Spinal cord (tissue), 10 donors: ENCODE results near the gene MRPS12. TPM values are rescaled to one million over a fixed set of nuclear protein-coding genes. Genes with fewer than 3 reads are reported as not detected.

Experiments used
- DNase-seq, 6 donors: peaks; one replicate each; pipeline versions ENCODE4 v3.0.0 to v3.0.0-alpha.2; 2013 to 2015; ENCODE audit warnings: low spot score in 6 of 6, low read depth in 4 of 6
- H3K27ac ChIP-seq: one replicate; pipeline ENCODE4 v1.5.1; 2013; ENCODE audit warnings: low read depth, low read length, control low read depth
- H3K27me3 ChIP-seq: one replicate; pipeline ENCODE4 v1.6.1; 2013; ENCODE audit warnings: low read length; ENCODE audit not compliant: control insufficient read depth, insufficient read depth
- H3K36me3 ChIP-seq: one replicate; pipeline ENCODE4 v1.6.1; 2013; ENCODE audit warnings: low read length; ENCODE audit not compliant: control insufficient read depth, insufficient read depth
- H3K4me1 ChIP-seq: one replicate; pipeline ENCODE4 v1.6.1; 2013; ENCODE audit warnings: low read length; ENCODE audit not compliant: control insufficient read depth, insufficient read depth
- H3K4me3 ChIP-seq: one replicate; pipeline ENCODE4 v1.5.1; 2013; ENCODE audit warnings: low read depth, low read length, control low read depth
- H3K9me3 ChIP-seq: one replicate; pipeline ENCODE4 v1.6.1; 2013; ENCODE audit warnings: low read length; ENCODE audit not compliant: control insufficient read depth, insufficient read depth
- WGBS: methylation state at CpG from one replicate; pipeline ENCODE4 v1.1.5; 2013; ENCODE audit warnings: missing lambda C conversion rate; ENCODE audit not compliant: insufficient coverage; 5-methylcytosine and 5-hydroxymethylcytosine counted together
- polyA plus RNA-seq, 2 donors: library from polyadenylated mRNA; unstranded; fragments of 120-200 nt; gene quantifications; one replicate each; pipeline ENCODE4 v1.2.1, GENCODE V29; 2013; ENCODE audit not compliant: insufficient read length in 2 of 2
- total RNA-seq, 2 donors: library from RNA; depleted of rRNA in 1 of 2; stranded (reverse); fragments of 120-200 nt in 1 of 2; fragments of >200 nt in 1 of 2; gene quantifications; one replicate each; pipeline versions ENCODE4 v1.2.3 to v1.2.4, GENCODE V29; 2013 to 2014
- donor health status: healthy.

MRPS12 gene
- total and polyA plus RNA-seq, 4 donors, result 18.7 to 26.9 (median 23.9) TPM

GRCh38 chr19:38918526-38918925 is 12.2 kb upstream of the MRPS12 start:
- no peak for DNase-seq
- H3K4me3 ChIP-seq, result no peak overlapping the region
- 94% methylated on average over 10 of the region's 10 CpGs for WGBS

GRCh38 chr19:38919837-38920601 is 10.7 kb upstream of the MRPS12 start:
- peak in 1 of 6 donors; percentile 9 for DNase-seq
- 75% methylated on average over 19 of the region's 21 CpGs for WGBS
- no peak overlapping the region for H3K27ac ChIP-seq
- H3K27me3 ChIP-seq, result no peaks in the 10 kb centered on the region
- no peak overlapping the region for H3K4me3 ChIP-seq
- peaks cover 72% of the 10 kb centered on the region for H3K36me3 ChIP-seq
- no peaks in the 10 kb centered on the region for H3K9me3 ChIP-seq
- H3K4me1 ChIP-seq, result peaks cover 5% of the 10 kb centered on the region

More at GRCh38 chr19:38918526-38918925, 12.2 kb upstream of the MRPS12 start:
- peaks cover 5% of the 10 kb centered on the region for H3K4me1 ChIP-seq
- no peak overlapping the region for H3K27ac ChIP-seq
- peaks cover 61% of the 10 kb centered on the region for H3K36me3 ChIP-seq
- H3K27me3 ChIP-seq, result no peaks in the 10 kb centered on the region
- H3K9me3 ChIP-seq, result no peaks in the 10 kb centered on the region

DNA sequence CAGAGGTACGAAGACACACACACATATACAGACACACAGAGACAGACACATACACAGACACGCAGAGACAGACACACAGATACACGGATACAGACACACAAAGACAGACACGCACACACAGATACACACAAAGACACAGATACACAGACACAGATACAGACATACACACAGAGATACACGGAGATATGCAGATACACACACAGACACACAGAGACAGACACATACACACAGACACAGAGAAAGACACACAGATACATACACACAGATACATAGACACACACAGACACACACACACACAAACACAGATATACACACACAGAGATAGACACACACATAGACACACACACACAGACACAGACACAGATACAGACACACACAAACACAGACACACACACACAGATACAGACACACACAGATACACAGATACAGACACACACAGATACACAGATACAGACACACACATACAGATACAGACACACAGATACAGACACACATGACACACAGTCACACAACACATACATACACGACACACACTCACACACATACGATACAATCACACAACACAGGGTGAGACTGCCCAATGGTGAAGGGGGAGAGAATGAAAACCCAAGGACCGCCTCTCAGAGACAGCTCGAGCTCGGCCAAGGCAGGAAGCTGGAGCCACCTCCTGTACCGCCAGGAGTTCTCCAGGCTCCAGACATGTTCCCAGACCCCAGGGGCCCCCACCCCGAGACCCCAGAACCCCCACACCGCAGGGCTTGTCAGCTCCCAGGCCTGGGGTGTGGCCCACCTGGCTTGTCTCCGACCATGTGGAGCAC is 9.9 kb upstream of the MRPS12 start:
- peaks cover 5% of the 10 kb centered on the region for H3K4me1 ChIP-seq
- no peak overlapping the region for H3K4me3 ChIP-seq
- no peak for DNase-seq
- 78% methylated on average over 8 of the region's 14 CpGs for WGBS
- peaks cover 72% of the 10 kb centered on the region for H3K36me3 ChIP-seq
- no peaks in the 10 kb centered on the region for H3K27me3 ChIP-seq
- no peak overlapping the region for H3K27ac ChIP-seq
- no peaks in the 10 kb centered on the region for H3K9me3 ChIP-seq

- H3K4me3 ChIP-seq, result no peak overlapping the region
- peaks cover 73% of the 10 kb centered on the region for H3K36me3 ChIP-seq
- no peak for DNase-seq
- H3K9me3 ChIP-seq, result no peaks in the 10 kb centered on the region
- no peak overlapping the region for H3K27ac ChIP-seq
- H3K4me1 ChIP-seq, result peaks cover 5% of the 10 kb centered on the region
- H3K27me3 ChIP-seq, result no peaks in the 10 kb centered on the region
- WGBS, result 93% methylated on average over 17 of the region's 20 CpGs
These were observed 9.1 kb upstream of the MRPS12 start for GRCh38 chr19:38921420-38922274.

DNA sequence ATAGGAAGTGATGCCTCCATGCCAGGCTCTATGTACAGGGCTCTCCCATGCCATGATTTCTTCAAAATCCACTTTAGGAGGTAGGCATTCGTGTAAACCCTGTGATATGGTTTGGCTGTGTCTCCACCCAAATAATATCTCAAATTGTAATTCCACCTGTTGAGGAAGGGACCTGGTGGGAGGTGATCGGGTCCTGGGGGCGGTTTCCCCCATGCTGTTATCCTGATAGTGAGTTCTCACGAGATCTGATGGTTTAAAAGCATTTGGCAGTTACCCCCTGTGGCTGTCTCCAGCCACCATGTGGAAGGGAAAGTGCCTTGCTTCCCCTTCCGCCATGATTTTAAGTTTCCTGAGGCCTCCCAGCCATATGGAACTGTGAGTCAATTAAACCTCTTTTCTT is 8.3 kb upstream of the MRPS12 start:
- H3K27ac ChIP-seq, result no peak overlapping the region
- no peak overlapping the region for H3K4me3 ChIP-seq
- H3K4me1 ChIP-seq, result peaks cover 5% of the 10 kb centered on the region
- 89% methylated on average over 3 of the region's 5 CpGs for WGBS
- no peaks in the 10 kb centered on the region for H3K9me3 ChIP-seq
- H3K27me3 ChIP-seq, result no peaks in the 10 kb centered on the region
- H3K36me3 ChIP-seq, result peaks cover 77% of the 10 kb centered on the region
- no peak for DNase-seq

GRCh38 chr19:38924388-38924787 is 6.4 kb upstream of the MRPS12 start:
- WGBS, result 95% methylated on average over 7 of the region's 7 CpGs
- H3K27ac ChIP-seq, result no peak overlapping the region
- H3K9me3 ChIP-seq, result no peaks in the 10 kb centered on the region
- peaks cover 69% of the 10 kb centered on the region for H3K36me3 ChIP-seq
- no peak overlapping the region for H3K4me3 ChIP-seq
- H3K27me3 ChIP-seq, result no peaks in the 10 kb centered on the region
- DNase-seq, result no peak
- peaks cover 5% of the 10 kb centered on the region for H3K4me1 ChIP-seq

- H3K4me3 ChIP-seq, result no peak overlapping the region
- H3K36me3 ChIP-seq, result peaks cover 51% of the 10 kb centered on the region
- H3K4me1 ChIP-seq, result peaks cover 19% of the 10 kb centered on the region
- DNase-seq, result no peak
- H3K27me3 ChIP-seq, result no peaks in the 10 kb centered on the region
- 82% methylated on average over 2 of the region's 4 CpGs for WGBS
- H3K27ac ChIP-seq, result no peak overlapping the region
- H3K9me3 ChIP-seq, result no peaks in the 10 kb centered on the region
These were observed 2.2 kb upstream of the MRPS12 start for GRCh38 chr19:38928391-38929001.

DNA sequence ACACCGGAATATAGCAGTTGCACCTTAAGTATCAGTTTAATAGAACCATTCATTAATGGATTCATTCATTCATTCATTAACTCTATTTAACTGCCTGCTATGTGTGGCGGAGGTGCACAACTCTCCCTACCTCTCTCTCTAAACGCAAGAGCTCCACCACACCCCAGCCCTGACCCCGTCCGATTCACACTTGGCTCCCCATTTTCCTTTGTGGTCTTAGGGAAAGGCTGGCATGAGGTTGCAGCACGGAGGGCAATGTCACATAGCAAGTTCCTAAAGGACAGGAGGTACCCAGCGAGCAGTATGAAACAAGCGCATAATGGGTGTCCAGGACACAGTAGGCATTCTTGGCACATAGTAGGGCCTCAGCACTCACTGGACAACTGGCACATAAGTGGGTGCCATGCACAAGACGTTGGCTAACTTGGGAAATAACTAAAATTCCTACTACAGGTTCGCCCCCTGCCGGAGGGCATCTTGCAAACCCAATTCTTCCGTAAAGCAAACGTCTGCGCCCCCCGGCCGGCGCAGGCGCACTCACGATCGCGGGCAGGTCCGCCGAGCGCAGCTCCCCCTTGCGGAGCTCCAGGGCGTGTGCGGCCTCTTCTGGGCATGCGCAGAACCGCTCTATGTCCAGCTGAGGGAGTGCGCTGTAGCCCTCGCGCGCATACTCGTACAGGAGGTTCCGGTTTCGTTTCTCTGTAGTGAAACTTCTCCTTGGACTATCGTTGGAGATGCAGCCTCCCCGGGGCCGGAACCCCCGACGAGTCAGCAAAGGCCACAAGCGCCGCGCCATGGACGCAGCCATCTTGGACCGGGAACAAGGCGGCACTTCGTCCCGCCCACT is 592 bp upstream of the MRPS12 start, which contains the start of gene SARS2:
SARS2 (minus strand) TSS at position 835 of the 847 bp plus-strand sequence; CDS start at position 808, 27 bp downstream.
- peak within 1 kb of the TSS; percentile 82 for H3K4me3 ChIP-seq
- no peaks in the 10 kb centered on the region for H3K9me3 ChIP-seq
- H3K27ac ChIP-seq, result peak within 1 kb of the TSS; percentile 98
- WGBS, result 2% methylated on average over 47 of the region's 49 CpGs
- peaks cover 44% of the 10 kb centered on the region for H3K36me3 ChIP-seq
- peak in 4 of 6 donors; percentile 88 to 98 (median 93) for DNase-seq
- H3K4me1 ChIP-seq, result peaks cover 19% of the 10 kb centered on the region
- H3K27me3 ChIP-seq, result no peaks in the 10 kb centered on the region
